ENCODE results near the gene ANK3.

Gene ANK3

GRCh38 chr10:60389413-60390025, at the start of gene ANK3:
ANK3 (minus strand) TSS chr10:60389875; CDS start chr10:60389538, 337 bp downstream.
- DNase-seq = no peak

- DNase-seq = no peak
These were observed 44.9 kb upstream of the ANK3 start for GRCh38 chr10:60434418-60435046.

- no peak for DNase-seq
These were observed 44.0 kb upstream of the ANK3 start for GRCh38 chr10:60433684-60434083.

- no peak for DNase-seq
These were observed 41.3 kb upstream of the ANK3 start for GRCh38 chr10:60430836-60431597.

- DNase-seq = no peak
These were observed 40.3 kb upstream of the ANK3 start for GRCh38 chr10:60430017-60430416.

GRCh38 chr10:60429084-60429849, 39.6 kb upstream of the ANK3 start:
- DNase-seq = no peak

- no peak for DNase-seq
These were observed 38.7 kb upstream of the ANK3 start for GRCh38 chr10:60428387-60428737.

GRCh38 chr10:60427709-60428386, 38.2 kb upstream of the ANK3 start:
- no peak for DNase-seq

GRCh38 chr10:60427148-60427547, 37.5 kb upstream of the ANK3 start:
- DNase-seq = no peak

GRCh38 chr10:60426425-60426824, 36.8 kb upstream of the ANK3 start:
- no peak for DNase-seq

- no peak for DNase-seq
These were observed 35.9 kb upstream of the ANK3 start for GRCh38 chr10:60425392-60426110.

- DNase-seq = no peak
These were observed 35.3 kb upstream of the ANK3 start for GRCh38 chr10:60424971-60425370.

- no peak for DNase-seq
These were observed 34.2 kb upstream of the ANK3 start for GRCh38 chr10:60423920-60424319.

- DNase-seq = no peak
These were observed 33.1 kb upstream of the ANK3 start for GRCh38 chr10:60422809-60423208.

GRCh38 chr10:60420991-60421894, 31.6 kb upstream of the ANK3 start:
- DNase-seq = no peak

GRCh38 chr10:60419249-60419648, 29.6 kb upstream of the ANK3 start:
- no peak for DNase-seq

GRCh38 chr10:60417901-60418300, 28.2 kb upstream of the ANK3 start:
- DNase-seq = no peak

- no peak for DNase-seq
These were observed 27.3 kb upstream of the ANK3 start for GRCh38 chr10:60417024-60417423.

- DNase-seq = no peak
These were observed 25.4 kb upstream of the ANK3 start for GRCh38 chr10:60414877-60415585.

GRCh38 chr10:60414111-60414510, 24.4 kb upstream of the ANK3 start:
- DNase-seq = no peak
